HEK293 (cell line): ENCODE measurements around the gene BFSP2.

Source experiments
- CTCF ChIA-PET: fragments of 350-600 bp; formaldehyde crosslinking; extraction: SDS; loops from one replicate; lab custom pipeline; 2021; ENCODE audit warnings: antibody characterized with exemption; lab: Yijun Ruan, JAX
- POLR2A ChIA-PET: fragments of 300-600 bp; formaldehyde crosslinking; extraction: SDS; loops from one replicate; lab custom pipeline; 2020; ENCODE audit warnings: antibody characterized with exemption, inconsistent platforms; lab: Yijun Ruan, JAX
- H3K27ac ChIP-seq: fragments of 200-500 bp; sonication (Bioruptor generic); 2 replicates; pipeline ENCODE4 v1.5.1; 2014; ENCODE audit warnings: low read depth, low read length, control low read depth, inconsistent platforms; ENCODE audit errors: extremely low read depth
- H3K36me3 ChIP-seq, 2 experiments: fragments of 200-500 bp in 1 of 2; sonication (Bioruptor generic) in 1 of 2; 1 replicate in 1 of 2; 2 replicates in 1 of 2; pipeline ENCODE4 v1.5.1; 2014 to 2017; ENCODE audit warnings: inconsistent platforms in 2 of 2, low read length in 2 of 2; ENCODE audit not compliant: control insufficient read depth in 2 of 2, insufficient read depth in 1 of 2
- H3K4me1 ChIP-seq: fragments of 200-500 bp; sonication (Bioruptor generic); 2 replicates; pipeline ENCODE4 v1.5.1; 2014; ENCODE audit warnings: mild to moderate bottlenecking, low read length, inconsistent platforms; ENCODE audit not compliant: control insufficient read depth, insufficient read depth
- H3K4me3 ChIP-seq: 2 replicates; pipeline ENCODE4 v1.5.1; 2011; ENCODE audit warnings: low read depth, mild to moderate bottlenecking, control low read depth, low read length, moderate library complexity
- H3K9me3 ChIP-seq: fragments of 200-500 bp; sonication (Bioruptor generic); 2 replicates; pipeline ENCODE4 v1.5.1; 2014; ENCODE audit warnings: low read depth, low read length, inconsistent platforms; ENCODE audit not compliant: control insufficient read depth, insufficient read depth
- BCL6B ChIP-seq: fragments of 450-650 bp; formaldehyde crosslinking; IDR thresholded peaks from 2 replicates; pipeline ENCODE4 v1.5.1; 2017; ENCODE audit warnings: missing biosample characterization, missing genetic modification characterization
- MEIS1 ChIP-seq: sonication (generic); formaldehyde crosslinking; IDR thresholded peaks from 2 replicates; pipeline ENCODE4 v1.8.1; 2022; ENCODE audit warnings: missing genetic modification reagents, mild to moderate bottlenecking, borderline replicate concordance
- PATZ1 ChIP-seq: fragments of 450-650 bp; formaldehyde crosslinking; IDR thresholded peaks from 2 replicates; pipeline ENCODE4 v1.5.1; 2016; ENCODE audit warnings: missing biosample characterization, missing genetic modification characterization
- PRDM10 ChIP-seq: fragments of 450-650 bp; formaldehyde crosslinking; IDR thresholded peaks from 2 replicates; pipeline ENCODE4 v1.5.1; 2016; ENCODE audit warnings: missing biosample characterization, missing genetic modification characterization
- PRDM2 ChIP-seq: fragments of 450-650 bp; formaldehyde crosslinking; IDR thresholded peaks from 2 replicates; pipeline ENCODE4 v1.5.1; 2016; ENCODE audit warnings: missing biosample characterization, missing genetic modification characterization, borderline replicate concordance
- YY2 ChIP-seq: fragments of 450-650 bp; formaldehyde crosslinking; IDR thresholded peaks from 2 replicates; pipeline ENCODE4 v1.5.1; 2016; ENCODE audit warnings: missing biosample characterization, missing genetic modification characterization
- ZBTB10 ChIP-seq: fragments of 450-650 bp; formaldehyde crosslinking; IDR thresholded peaks from 2 replicates; pipeline ENCODE4 v1.5.1; 2016; ENCODE audit warnings: missing biosample characterization, missing genetic modification characterization
- ZBTB21 ChIP-seq: fragments of 450-650 bp; formaldehyde crosslinking; IDR thresholded peaks from 2 replicates; pipeline ENCODE4 v1.5.1; 2017; ENCODE audit warnings: missing biosample characterization, missing genetic modification characterization
- ZNF211 ChIP-seq: fragments of 450-650 bp; formaldehyde crosslinking; IDR thresholded peaks from 2 replicates; pipeline ENCODE4 v1.5.1; 2016; ENCODE audit warnings: low read depth, missing biosample characterization, missing genetic modification characterization
- ZNF223 ChIP-seq: fragments of 450-650 bp; formaldehyde crosslinking; IDR thresholded peaks from 2 replicates; pipeline ENCODE4 v1.5.1; 2016; ENCODE audit warnings: missing biosample characterization, missing genetic modification characterization
- ZNF274 ChIP-seq, 2 experiments: fragments of 200-500 bp in 1 of 2; fragments of 450-650 bp in 1 of 2; sonication (Bioruptor generic) in 1 of 2; formaldehyde crosslinking in 1 of 2; IDR thresholded peaks; 2 replicates each; pipeline versions ENCODE4 v1.5.1 to v1.6.1; 2014 to 2016; ENCODE audit warnings: borderline replicate concordance in 1 of 2, inconsistent platforms in 1 of 2, low read length in 1 of 2, missing biosample characterization in 1 of 2, missing genetic modification characterization in 1 of 2
- ZNF37A ChIP-seq: fragments of 450-650 bp; IDR thresholded peaks from 2 replicates; pipeline ENCODE4 v1.5.1; 2018; ENCODE audit warnings: missing biosample characterization, missing genetic modification characterization
- ZNF48 ChIP-seq: fragments of 450-650 bp; formaldehyde crosslinking; IDR thresholded peaks from 2 replicates; pipeline ENCODE4 v1.5.1; 2016; ENCODE audit warnings: missing biosample characterization, missing genetic modification characterization
- TF ChIP-seq, protein P1 (sequence below): fragments of 450-650 bp; formaldehyde crosslinking; IDR thresholded peaks from 2 replicates; pipeline ENCODE4 v1.5.1; 2016; ENCODE audit warnings: missing biosample characterization, missing genetic modification characterization

BFSP2 gene

DNA sequence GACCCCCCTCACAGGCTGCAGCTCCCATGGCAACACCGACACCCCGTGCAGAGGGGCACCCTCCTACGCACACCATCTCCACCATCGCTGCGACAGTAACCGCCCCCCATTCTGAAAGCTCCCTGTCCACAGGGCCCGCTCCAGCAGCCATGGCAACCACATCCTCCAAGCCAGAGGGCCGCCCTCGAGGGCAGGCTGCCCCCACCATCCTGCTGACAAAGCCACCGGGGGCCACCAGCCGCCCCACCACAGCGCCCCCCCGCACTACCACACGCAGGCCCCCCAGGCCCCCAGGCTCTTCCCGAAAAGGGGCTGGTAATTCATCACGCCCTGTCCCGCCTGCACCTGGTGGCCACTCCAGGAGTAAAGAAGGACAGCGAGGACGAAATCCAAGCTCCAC is 19.9 kb upstream of the BFSP2 start (continued):
- TF ChIP-seq PRDM10 (no peak), PRDM2 (tag by site-specific recombination) (no peak)
- TF ChIP-seq, all 188 proteins: peak for 0

DNA sequence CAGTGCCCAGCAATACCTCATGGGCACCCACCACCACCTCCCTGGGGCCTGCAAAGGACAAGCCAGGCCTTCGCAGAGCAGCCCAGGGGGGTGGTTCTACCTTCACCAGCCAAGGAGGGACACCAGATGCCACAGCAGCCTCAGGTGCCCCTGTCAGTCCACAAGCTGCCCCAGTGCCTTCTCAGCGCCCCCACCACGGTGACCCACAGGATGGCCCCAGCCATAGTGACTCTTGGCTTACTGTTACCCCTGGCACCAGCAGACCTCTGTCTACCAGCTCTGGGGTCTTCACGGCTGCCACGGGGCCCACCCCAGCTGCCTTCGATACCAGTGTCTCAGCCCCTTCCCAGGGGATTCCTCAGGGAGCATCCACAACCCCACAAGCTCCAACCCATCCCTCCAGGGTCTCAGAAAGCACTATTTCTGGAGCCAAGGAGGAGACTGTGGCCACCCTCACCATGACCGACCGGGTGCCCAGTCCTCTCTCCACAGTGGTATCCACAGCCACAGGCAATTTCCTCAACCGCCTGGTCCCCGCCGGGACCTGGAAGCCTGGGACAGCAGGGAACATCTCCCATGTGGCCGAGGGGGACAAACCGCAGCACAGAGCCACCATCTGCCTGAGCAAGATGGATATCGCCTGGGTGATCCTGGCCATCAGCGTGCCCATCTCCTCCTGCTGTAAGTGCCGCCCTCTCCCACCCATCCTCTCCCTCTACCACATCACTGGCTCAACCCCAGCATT is 19.2 kb upstream of the BFSP2 start:
- H3K9me3 ChIP-seq, result no peaks in the 10 kb centered on the region
- ChIA-PET POLR2A (no interaction called here), CTCF (interaction anchor here (5.3 kb wide), 1 partner anchor 339 kb away, joined by 62 read pairs; no protein-coding TSS in a partner anchor)
- TF ChIP-seq ZBTB21 (no peak), ZBTB10 (tag by site-specific recombination) (no peak), YY2 (no peak), BCL6B (no peak), ZNF211 (tag by site-specific recombination) (no peak), ZNF223 (tag by site-specific recombination) (no peak), ZNF274 (IDR thresholded peaks at IDR 0.05; ENCODE audit: low read length) (no peak), ZNF274 (tag by site-specific recombination; IDR thresholded peaks at IDR 0.05; ENCODE audit: borderline replicate concordance) (no peak), ZNF37A (tag by site-specific recombination) (no peak), MEIS1 (CRISPR knock-in tag) (no peak), ZNF48 (tag by site-specific recombination) (no peak), PATZ1 (no peak)
- TF ChIP-seq, protein P1, sequence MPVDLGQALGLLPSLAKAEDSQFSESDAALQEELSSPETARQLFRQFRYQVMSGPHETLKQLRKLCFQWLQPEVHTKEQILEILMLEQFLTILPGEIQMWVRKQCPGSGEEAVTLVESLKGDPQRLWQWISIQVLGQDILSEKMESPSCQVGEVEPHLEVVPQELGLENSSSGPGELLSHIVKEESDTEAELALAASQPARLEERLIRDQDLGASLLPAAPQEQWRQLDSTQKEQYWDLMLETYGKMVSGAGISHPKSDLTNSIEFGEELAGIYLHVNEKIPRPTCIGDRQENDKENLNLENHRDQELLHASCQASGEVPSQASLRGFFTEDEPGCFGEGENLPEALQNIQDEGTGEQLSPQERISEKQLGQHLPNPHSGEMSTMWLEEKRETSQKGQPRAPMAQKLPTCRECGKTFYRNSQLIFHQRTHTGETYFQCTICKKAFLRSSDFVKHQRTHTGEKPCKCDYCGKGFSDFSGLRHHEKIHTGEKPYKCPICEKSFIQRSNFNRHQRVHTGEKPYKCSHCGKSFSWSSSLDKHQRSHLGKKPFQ (tag by site-specific recombination), result no peak
- H3K4me3 ChIP-seq, result no peak overlapping the region
- H3K4me1 ChIP-seq, result no peaks in the 10 kb centered on the region
- no peak overlapping the region for H3K27ac ChIP-seq
- H3K36me3 ChIP-seq, result no peaks in the 10 kb centered on the region
